Suppressor macrophage (primary cell): ENCODE results near the gene KIF2C.
"Not testable (repeated sequence)": the region's sequence is repeated elsewhere in the genome, so short reads cannot be mapped to it uniquely, and the experiment has no call there.

Experiments used
- DNase-seq, 4 experiments: peaks; one replicate each; pipeline ENCODE4 v3.0.0-alpha.2; 2020 to 2022

The KIF2C gene

DNA sequence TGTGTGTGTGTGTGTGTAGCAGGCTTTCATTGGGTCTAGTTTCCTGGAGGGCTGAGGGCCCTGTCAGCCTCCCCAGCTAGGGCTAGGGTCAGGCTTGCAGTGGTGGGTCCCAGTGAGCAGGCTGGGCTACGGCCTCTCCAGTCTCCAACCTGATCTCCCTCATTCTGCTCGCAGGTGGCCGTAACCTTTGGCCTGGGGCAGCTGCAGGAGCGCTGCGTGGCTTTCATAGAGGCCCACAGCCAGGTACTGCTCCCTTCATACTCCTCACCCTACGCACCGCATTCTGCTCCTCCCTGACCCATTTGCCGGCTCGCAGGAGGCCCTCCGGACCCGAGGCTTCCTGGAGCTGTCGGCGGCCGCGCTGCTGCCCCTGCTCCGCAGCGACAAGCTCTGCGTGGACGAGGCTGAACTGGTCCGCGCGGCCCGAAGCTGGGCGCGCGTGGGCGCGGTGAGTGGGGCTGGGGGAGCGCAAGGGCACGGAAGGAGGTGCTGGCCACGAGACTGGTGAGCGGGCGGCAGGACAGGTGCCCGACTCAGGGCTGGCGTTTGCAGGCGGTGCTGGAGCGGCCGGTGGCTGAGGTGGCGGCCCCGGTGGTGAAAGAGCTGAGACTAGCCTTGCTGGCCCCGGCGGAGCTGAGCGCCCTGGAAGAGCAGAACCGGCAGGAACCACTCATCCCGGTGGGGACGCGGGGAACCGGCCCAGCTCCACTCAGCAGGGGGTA is 73.3 kb downstream of the KIF2C start:
- DNase-seq: peak in 2 of 4 experiments; percentile 2 to 30

DNA sequence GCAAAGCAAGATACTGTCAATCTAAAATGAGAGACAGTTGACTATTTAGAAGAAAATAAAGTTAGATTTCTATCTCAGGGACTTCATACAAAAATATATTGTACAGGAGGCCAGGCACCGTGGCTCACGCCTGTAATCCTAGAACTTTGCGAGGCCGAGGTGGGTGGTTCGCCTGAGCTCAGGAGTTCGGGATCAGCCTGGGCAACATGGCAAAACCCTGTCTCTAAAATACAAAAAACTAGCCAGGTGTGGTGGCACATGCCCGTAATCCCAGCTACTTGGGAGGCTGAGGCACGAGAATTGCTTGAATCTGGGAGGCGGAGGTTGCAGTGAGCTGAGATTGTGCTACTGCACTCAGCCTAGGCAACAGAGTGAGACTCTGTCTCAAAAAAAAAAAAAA is 76.3 kb downstream of the KIF2C start:
- not testable (repeated sequence) for DNase-seq

DNA sequence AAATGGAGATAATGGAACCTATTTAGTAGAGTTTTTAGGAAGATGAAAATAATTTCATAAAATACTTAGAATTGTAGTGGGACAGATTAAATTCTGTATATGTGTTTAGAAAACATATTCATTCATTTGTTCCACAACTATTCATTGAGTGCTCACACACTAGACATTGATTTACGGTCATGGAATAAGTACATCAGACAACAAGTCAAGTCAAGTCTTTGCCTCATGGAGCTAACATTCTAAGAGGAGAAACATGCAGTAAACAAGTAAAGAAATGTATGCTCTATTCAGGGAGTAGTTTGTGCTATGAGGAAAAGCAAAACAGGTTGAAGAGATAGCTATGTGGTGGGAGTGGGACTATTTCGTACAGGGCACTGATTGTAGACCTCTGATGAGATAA is 77.7 kb downstream of the KIF2C start:
- DNase-seq: no peak
